NCI-H446 (cell line): Measurements from ENCODE around the gene SCYL2.

Experiments
- DNase-seq, 2 experiments: peaks; one replicate each; lab custom pipeline; 2025; lab: John Stamatoyannopoulos, UW

Gene SCYL2

DNA sequence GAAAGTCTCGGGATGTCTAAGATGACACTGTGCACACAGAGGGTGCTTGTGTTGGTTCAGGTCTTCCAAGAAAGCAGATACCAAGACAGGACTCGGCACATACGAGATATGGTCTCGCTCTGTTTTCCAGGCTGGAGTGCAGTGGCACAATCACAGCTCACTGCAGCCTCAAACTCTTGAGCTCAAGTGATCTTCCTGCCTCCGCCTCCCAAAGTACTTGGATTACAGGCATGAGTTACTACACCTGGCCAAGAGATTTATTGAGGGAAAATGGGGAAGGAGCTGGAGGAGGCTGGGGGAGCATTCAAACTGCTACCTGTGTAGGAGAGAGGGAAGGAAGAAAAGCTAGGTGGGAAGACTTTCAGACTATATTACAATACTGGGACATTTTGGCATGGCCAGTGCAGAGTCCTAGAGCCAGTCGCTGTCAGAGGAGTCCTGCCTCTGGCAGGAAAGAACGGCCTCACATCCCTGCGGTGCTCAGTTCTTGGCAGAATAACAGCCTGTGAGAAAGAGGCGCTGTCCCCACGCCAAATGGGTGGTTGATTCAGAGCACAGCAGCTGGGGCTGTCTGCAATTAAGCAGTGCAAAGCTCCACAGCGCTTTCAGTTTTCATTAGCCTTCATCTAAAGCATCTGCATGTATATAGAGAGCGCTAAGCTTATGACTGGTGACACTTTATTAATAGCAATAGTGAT is 108.2 kb downstream of the SCYL2 start:
- peak; percentile 78 to 91 for DNase-seq

- DNase-seq: no peak
Observed at GRCh38 chr12:100376161-100376560, 109.2 kb downstream of the SCYL2 start.

DNA sequence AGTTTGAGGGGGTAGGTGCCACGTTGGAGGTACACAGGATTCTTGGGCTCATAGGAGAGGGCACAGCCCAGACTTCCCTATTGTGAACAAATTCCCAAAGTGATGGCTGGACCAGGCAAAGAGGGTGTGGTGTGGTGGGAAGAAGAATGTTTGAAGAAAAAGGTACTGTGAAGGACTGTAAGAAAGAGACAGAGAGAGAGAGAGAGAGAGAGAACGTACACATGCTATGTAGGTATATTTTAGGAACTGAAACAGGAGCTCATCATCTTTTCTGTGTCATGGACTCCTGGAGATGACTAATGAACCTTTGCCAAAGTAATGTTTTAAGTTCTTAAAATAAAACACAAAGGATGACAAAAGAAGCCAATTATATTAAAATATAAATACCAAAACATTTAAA is 114.4 kb downstream of the SCYL2 start:
- DNase-seq: no peak

DNA sequence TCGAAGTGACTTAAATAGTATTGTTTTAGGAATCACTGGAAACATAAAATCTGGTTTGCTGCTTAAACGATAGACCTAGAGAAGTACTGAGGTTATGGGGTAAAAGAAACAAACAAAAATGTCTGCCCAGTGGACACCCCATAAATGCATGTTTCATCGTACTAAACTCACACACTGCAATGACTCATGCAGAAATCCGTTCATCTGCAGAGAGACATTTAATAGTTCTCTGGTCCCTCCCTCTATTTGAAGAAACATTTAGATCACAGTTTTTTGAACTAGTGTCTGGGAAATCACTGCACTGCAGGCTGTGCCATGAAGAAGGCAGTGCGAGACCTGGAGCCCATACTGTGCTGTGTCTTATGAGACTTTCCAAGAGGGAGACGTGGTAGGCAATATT is 115.4 kb downstream of the SCYL2 start:
- no peak for DNase-seq

DNA sequence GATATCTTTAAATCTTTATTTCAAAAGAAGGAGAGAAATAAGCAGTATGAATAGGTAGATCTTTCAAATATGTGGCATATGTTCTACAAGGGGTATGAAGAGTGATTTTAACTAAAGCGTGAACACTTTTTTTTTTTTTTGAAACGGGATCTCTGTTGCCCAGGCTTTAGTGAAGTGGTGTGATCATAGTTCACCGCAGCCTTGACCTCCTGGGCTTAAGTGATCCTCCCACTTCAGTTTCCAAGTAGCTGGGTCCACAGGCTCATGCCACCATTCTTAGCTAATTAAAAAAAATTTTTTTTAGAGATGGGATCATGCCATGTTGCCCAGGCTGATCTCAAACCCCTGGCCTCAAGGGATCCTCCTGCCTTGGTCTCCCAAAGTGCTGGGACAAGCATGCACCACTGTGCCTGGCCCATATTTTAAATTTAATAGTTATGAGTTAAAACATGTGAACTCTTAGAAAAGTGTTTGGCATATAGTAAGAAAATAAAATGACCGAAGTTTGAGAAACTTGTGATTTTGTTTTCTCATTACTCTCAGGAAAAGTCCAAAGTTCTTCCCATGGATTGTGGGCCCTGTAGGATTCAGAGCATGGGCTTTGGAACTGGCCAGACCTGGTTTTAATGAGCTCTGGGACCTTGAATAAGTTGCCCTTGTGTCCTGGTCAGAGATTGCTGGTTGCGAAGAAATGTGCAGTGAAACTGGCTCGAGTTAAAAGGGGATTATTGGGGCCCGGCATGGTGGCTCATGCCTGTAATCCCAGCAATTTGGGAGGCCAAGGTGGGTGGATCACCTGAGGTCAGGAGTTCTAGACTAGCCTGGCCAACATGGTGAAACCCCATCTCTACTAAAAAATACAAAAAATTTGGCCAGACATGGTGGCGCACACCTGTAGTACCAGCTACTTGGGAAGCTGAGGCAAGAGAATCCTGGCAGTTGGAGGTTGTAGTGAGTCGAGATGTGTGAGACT is 116.9 kb downstream of the SCYL2 start:
- DNase-seq: no peak

DNA sequence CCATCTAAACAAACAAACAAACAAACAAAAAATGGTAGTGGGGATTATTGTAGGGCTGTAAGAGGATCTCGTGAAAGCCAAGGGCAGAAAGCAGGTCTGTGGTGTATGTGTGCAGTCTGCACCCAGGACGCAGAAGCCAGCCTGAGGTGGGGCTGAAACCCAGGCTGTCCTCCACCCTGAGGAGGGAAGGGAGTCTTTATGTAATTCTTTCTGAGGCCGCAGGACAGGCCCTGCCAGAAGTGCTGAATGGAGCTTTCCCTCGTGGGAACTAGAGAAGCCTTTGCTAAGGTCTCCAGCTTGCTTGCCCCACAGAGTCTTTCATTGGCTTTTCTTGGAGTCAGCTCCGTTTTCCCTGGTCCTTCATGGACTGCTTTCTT is 117.6 kb downstream of the SCYL2 start:
- DNase-seq: no peak

DNA sequence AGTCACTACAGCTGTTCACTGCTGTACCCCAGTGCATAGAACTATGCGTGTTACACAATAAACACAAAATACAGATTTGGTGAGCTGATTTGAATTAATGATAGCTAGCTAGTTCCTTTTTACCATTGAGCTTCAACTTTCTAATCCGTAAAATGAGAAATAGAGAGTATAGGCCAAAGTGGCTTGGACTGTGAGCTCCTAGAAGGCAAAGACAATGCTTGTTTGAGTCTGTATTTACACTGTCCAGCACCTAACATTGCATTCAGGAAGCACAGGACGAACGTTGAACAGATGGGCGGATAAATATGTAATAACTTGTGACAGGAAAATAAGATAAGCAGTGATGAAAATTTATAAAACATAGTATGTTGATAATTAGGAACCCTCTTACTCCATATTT is 121.4 kb downstream of the SCYL2 start:
- DNase-seq: no peak
